Measurements from ENCODE around the gene RHOBTB1. TPM values are rescaled to one million over a fixed set of nuclear protein-coding genes. Genes with fewer than 3 reads are reported as not detected.

RHOBTB1 gene
- total RNA-seq, 1 donor from 2014 or later, result 15.8 TPM

GRCh38 chr10:60914690-60915141 is 29.3 kb downstream of the RHOBTB1 start:
- Mint-ChIP-seq H3K36me3 (ENCODE audit: low read depth) (peaks cover 31% of the 10 kb centered on the region), H3K9me3 (peaks cover 12% of the 10 kb centered on the region), H3K4me1 (peaks cover 8% of the 10 kb centered on the region), H3K4me3 (no peak overlapping the region), H3K27ac (ENCODE audit: unreplicated experiment) (no peak overlapping the region), H3K27me3 (ENCODE audit: low read depth) (no peaks in the 10 kb centered on the region)
- TF ChIP-seq CTCF (conservative IDR thresholded peaks at IDR 0.05), result no peak
- DNase-seq (ENCODE audit: low read depth, low spot score), result no peak

- H3K27me3 Mint-ChIP-seq (ENCODE audit: low read depth), result no peaks in the 10 kb centered on the region
- no peak for TF ChIP-seq CTCF (conservative IDR thresholded peaks at IDR 0.05)
- H3K9me3 Mint-ChIP-seq, result peaks cover 12% of the 10 kb centered on the region
- no peak for DNase-seq (ENCODE audit: low read depth, low spot score)
- H3K4me3 Mint-ChIP-seq, result no peak overlapping the region
- H3K4me1 Mint-ChIP-seq, result peaks cover 12% of the 10 kb centered on the region
- H3K27ac Mint-ChIP-seq (ENCODE audit: unreplicated experiment), result no peak overlapping the region
- H3K36me3 Mint-ChIP-seq (ENCODE audit: low read depth), result peaks cover 34% of the 10 kb centered on the region
Observed at GRCh38 chr10:60913657-60914056, 30.3 kb downstream of the RHOBTB1 start.

- peaks cover 9% of the 10 kb centered on the region for H3K9me3 Mint-ChIP-seq
- H3K36me3 Mint-ChIP-seq (ENCODE audit: low read depth), result peaks cover 32% of the 10 kb centered on the region
- H3K27ac Mint-ChIP-seq (ENCODE audit: unreplicated experiment), result no peak overlapping the region
- TF ChIP-seq CTCF (conservative IDR thresholded peaks at IDR 0.05), result no peak
- no peaks in the 10 kb centered on the region for H3K27me3 Mint-ChIP-seq (ENCODE audit: low read depth)
- H3K4me3 Mint-ChIP-seq, result no peak overlapping the region
- no peak for DNase-seq (ENCODE audit: low read depth, low spot score)
- peaks cover 14% of the 10 kb centered on the region for H3K4me1 Mint-ChIP-seq
Observed at GRCh38 chr10:60913071-60913470, 30.9 kb downstream of the RHOBTB1 start.

GRCh38 chr10:60911715-60912114 is 32.3 kb downstream of the RHOBTB1 start:
- Mint-ChIP-seq H3K4me3 (no peak overlapping the region), H3K4me1 (peaks cover 18% of the 10 kb centered on the region), H3K27ac (ENCODE audit: unreplicated experiment) (no peak overlapping the region), H3K9me3 (peaks cover 10% of the 10 kb centered on the region), H3K27me3 (ENCODE audit: low read depth) (no peaks in the 10 kb centered on the region), H3K36me3 (ENCODE audit: low read depth) (peaks cover 34% of the 10 kb centered on the region)
- DNase-seq (ENCODE audit: low read depth, low spot score), result no peak
- no peak for TF ChIP-seq CTCF (conservative IDR thresholded peaks at IDR 0.05)

GRCh38 chr10:60911216-60911615 is 32.8 kb downstream of the RHOBTB1 start:
- Mint-ChIP-seq H3K27ac (ENCODE audit: unreplicated experiment) (no peak overlapping the region), H3K27me3 (ENCODE audit: low read depth) (no peaks in the 10 kb centered on the region)

More at GRCh38 chr10:60911216-60911615, 32.8 kb downstream of the RHOBTB1 start:
- no peak for DNase-seq (ENCODE audit: low read depth, low spot score)
- Mint-ChIP-seq H3K36me3 (ENCODE audit: low read depth) (peaks cover 35% of the 10 kb centered on the region), H3K9me3 (peaks cover 11% of the 10 kb centered on the region), H3K4me1 (peaks cover 23% of the 10 kb centered on the region), H3K4me3 (no peak overlapping the region)
- TF ChIP-seq CTCF (conservative IDR thresholded peaks at IDR 0.05), result no peak
